HT-29 (cell line): Measurements from ENCODE around the gene LRRC27. TPM values are rescaled to one million over a fixed set of nuclear protein-coding genes. Genes with fewer than 3 reads are reported as not detected.

Experiments
- DNase-seq: peaks from one replicate; pipeline ENCODE4 v3.0.0-alpha.2; 2015; ENCODE audit warnings: low spot score
- total RNA-seq: library from RNA; depleted of rRNA; stranded (reverse); fragments of >200 nt; shearing (Covaris generic); gene quantifications from 2 replicates; pipeline ENCODE4 v1.2.3, GENCODE V29; 2014

Gene LRRC27
- total RNA-seq, 1 experiment from 2014 or later: 3.3 TPM

GRCh38 chr10:132413226-132414205 lies 81.5 kb downstream of the LRRC27 start:
- no peak for DNase-seq

- no peak for DNase-seq
Measured at GRCh38 chr10:132414402-132415016, 82.5 kb downstream of the LRRC27 start.

- no peak for DNase-seq
Measured at GRCh38 chr10:132415255-132415654, 83.3 kb downstream of the LRRC27 start.

GRCh38 chr10:132415956-132416355 lies 84.0 kb downstream of the LRRC27 start:
- DNase-seq: no peak

GRCh38 chr10:132416566-132417256 lies 84.7 kb downstream of the LRRC27 start:
- no peak for DNase-seq

GRCh38 chr10:132417257-132417910 lies 85.4 kb downstream of the LRRC27 start:
- DNase-seq: no peak

- peak; percentile 72 for DNase-seq
Measured at GRCh38 chr10:132417957-132418441, 86.0 kb downstream of the LRRC27 start.

- DNase-seq: peak; percentile 88
Measured at GRCh38 chr10:132418527-132419416, 86.8 kb downstream of the LRRC27 start.

- no peak for DNase-seq
Measured at GRCh38 chr10:132419538-132420468, 87.8 kb downstream of the LRRC27 start.

- DNase-seq: no peak
Measured at GRCh38 chr10:132420469-132420980, 88.5 kb downstream of the LRRC27 start.

GRCh38 chr10:132420981-132421846 lies 89.2 kb downstream of the LRRC27 start:
- peak; percentile 77 for DNase-seq

- DNase-seq: no peak
Measured at GRCh38 chr10:132421847-132422751, 90.1 kb downstream of the LRRC27 start.

- DNase-seq: no peak
Measured at GRCh38 chr10:132422903-132423825, 91.2 kb downstream of the LRRC27 start.

GRCh38 chr10:132423966-132424861 lies 92.2 kb downstream of the LRRC27 start:
- DNase-seq: no peak
